ENCODE data around the gene LYPLAL1.

Gene LYPLAL1

DNA sequence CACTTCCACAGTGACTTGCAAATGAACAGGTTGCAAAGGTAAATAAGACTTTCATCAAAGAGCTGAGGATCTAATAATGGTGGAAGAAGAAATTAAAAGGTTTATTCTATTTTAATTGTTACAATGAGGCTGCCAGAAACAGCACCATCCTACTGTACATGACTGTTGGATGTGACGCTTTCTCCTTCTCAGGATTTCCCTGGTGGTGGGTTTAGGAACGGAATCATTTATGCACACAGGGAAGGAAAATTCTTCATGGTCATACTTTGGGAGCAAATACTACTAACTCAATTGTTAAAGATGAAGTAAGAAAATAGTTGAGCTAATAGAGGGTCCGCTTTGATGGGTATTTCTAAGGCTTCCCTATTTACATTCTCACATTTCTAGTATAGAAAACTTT, 22.2 kb upstream of the LYPLAL1 start:
- no peak for DNase-seq
- H3K4me2 ChIP-seq (ENCODE audit: low read depth, low read length): no peak overlapping the region
- no peaks in the 10 kb centered on the region for H3K4me1 ChIP-seq (ENCODE audit: low read length)
- H4K20me1 ChIP-seq (ENCODE audit: insufficient read depth, low read length): no peaks in the 10 kb centered on the region
- H3K4me3 ChIP-seq (ENCODE audit: low read length): no peak overlapping the region
- H3K36me3 ChIP-seq (replicated peaks; ENCODE audit: insufficient read depth, low read length): no peaks in the 10 kb centered on the region
- H3K9me3 ChIP-seq (replicated peaks; ENCODE audit: insufficient read depth, low read length): no peaks in the 10 kb centered on the region
- no peaks in the 10 kb centered on the region for H3F3A ChIP-seq (ENCODE audit: insufficient read depth, low read length)
- no peak for TF ChIP-seq EZH2 (optimal IDR thresholded peaks at IDR 0.05; ENCODE audit: low read depth, low read length)
- no peak for TF ChIP-seq EZH2phosphoT487 (IDR thresholded peaks at IDR 0.05; ENCODE audit: low read length)
- TF ChIP-seq, protein P1, sequence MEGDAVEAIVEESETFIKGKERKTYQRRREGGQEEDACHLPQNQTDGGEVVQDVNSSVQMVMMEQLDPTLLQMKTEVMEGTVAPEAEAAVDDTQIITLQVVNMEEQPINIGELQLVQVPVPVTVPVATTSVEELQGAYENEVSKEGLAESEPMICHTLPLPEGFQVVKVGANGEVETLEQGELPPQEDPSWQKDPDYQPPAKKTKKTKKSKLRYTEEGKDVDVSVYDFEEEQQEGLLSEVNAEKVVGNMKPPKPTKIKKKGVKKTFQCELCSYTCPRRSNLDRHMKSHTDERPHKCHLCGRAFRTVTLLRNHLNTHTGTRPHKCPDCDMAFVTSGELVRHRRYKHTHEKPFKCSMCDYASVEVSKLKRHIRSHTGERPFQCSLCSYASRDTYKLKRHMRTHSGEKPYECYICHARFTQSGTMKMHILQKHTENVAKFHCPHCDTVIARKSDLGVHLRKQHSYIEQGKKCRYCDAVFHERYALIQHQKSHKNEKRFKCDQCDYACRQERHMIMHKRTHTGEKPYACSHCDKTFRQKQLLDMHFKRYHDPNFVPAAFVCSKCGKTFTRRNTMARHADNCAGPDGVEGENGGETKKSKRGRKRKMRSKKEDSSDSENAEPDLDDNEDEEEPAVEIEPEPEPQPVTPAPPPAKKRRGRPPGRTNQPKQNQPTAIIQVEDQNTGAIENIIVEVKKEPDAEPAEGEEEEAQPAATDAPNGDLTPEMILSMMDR (IDR thresholded peaks at IDR 0.05; ENCODE audit: low read length): no peak
- no peak overlapping the region for H2AFZ ChIP-seq (ENCODE audit: low read length)
- H3K27ac ChIP-seq (ENCODE audit: low read length): no peak overlapping the region
- H3K79me2 ChIP-seq (ENCODE audit: low read length): no peaks in the 10 kb centered on the region
- H3K9me2 ChIP-seq (replicated peaks; ENCODE audit: insufficient read depth, low read length): no peaks in the 10 kb centered on the region
- H3K9ac ChIP-seq (ENCODE audit: low read length): no peak overlapping the region
- H3K27me3 ChIP-seq (replicated peaks; ENCODE audit: insufficient read depth, low read length): no peaks in the 10 kb centered on the region

DNA sequence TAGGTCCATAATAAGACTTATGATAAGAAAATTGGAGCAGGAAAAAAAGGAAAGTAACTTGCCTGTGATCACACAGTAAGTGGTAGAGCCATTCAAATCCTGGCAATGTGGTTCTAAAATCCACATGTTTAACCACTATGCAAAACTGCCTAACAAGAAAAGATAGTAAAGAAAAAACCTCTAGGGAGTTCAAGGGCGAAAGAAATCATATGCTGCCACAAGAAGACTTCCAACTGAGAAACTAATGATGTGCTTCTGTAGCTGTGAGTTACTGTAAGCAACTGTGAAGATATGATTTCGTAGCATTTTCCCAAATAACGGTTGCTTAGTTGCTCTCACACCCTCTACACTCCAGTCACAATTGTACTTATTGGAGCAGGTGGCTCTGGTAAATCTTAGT, 20.9 kb upstream of the LYPLAL1 start:
- TF ChIP-seq EZH2phosphoT487 (IDR thresholded peaks at IDR 0.05; ENCODE audit: low read length) (no peak), EZH2 (optimal IDR thresholded peaks at IDR 0.05; ENCODE audit: low read depth, low read length) (no peak)
- TF ChIP-seq, protein P1 (IDR thresholded peaks at IDR 0.05; ENCODE audit: low read length): no peak
- no peaks in the 10 kb centered on the region for H3F3A ChIP-seq (ENCODE audit: insufficient read depth, low read length)
- H3K79me2 ChIP-seq (ENCODE audit: low read length): no peaks in the 10 kb centered on the region
- no peaks in the 10 kb centered on the region for H4K20me1 ChIP-seq (ENCODE audit: insufficient read depth, low read length)
- no peak overlapping the region for H3K9ac ChIP-seq (ENCODE audit: low read length)
- H3K36me3 ChIP-seq (replicated peaks; ENCODE audit: insufficient read depth, low read length): no peaks in the 10 kb centered on the region
- H3K27me3 ChIP-seq (replicated peaks; ENCODE audit: insufficient read depth, low read length): no peaks in the 10 kb centered on the region
- H3K9me2 ChIP-seq (replicated peaks; ENCODE audit: insufficient read depth, low read length): no peaks in the 10 kb centered on the region
- no peak overlapping the region for H3K27ac ChIP-seq (ENCODE audit: low read length)
- H3K4me1 ChIP-seq (ENCODE audit: low read length): no peaks in the 10 kb centered on the region
- H3K9me3 ChIP-seq (replicated peaks; ENCODE audit: insufficient read depth, low read length): no peaks in the 10 kb centered on the region
- no peak overlapping the region for H3K4me3 ChIP-seq (ENCODE audit: low read length)
- no peak overlapping the region for H3K4me2 ChIP-seq (ENCODE audit: low read depth, low read length)
- no peak overlapping the region for H2AFZ ChIP-seq (ENCODE audit: low read length)
- DNase-seq: no peak

DNA sequence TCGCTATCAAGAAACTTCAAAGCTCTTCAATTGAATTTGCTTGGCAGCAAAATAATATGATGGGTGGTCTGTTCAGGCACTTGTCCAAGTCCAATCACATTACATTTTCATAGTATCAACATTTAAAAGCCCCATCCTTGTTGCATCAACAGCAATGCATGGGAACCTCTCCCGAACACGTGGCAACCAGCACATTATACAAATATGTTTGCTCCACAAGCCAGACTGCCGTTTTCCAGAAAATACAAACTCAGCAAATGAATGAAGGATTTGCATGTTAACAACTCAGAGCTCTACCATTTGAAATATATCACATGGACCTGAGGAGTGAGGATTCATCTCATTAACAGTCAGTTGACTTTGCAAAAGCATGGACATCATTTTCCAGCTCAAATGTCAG, 20.0 kb upstream of the LYPLAL1 start:
- Histone ChIP-seq H3K9me2 (replicated peaks; ENCODE audit: insufficient read depth, low read length) (no peaks in the 10 kb centered on the region), H3K9me3 (replicated peaks; ENCODE audit: insufficient read depth, low read length) (no peaks in the 10 kb centered on the region), H3K36me3 (replicated peaks; ENCODE audit: insufficient read depth, low read length) (no peaks in the 10 kb centered on the region), H2AFZ (ENCODE audit: low read length) (no peak overlapping the region), H3K27me3 (replicated peaks; ENCODE audit: insufficient read depth, low read length) (no peaks in the 10 kb centered on the region), H3F3A (ENCODE audit: insufficient read depth, low read length) (no peaks in the 10 kb centered on the region), H4K20me1 (ENCODE audit: insufficient read depth, low read length) (no peaks in the 10 kb centered on the region), H3K4me1 (ENCODE audit: low read length) (no peaks in the 10 kb centered on the region), H3K9ac (ENCODE audit: low read length) (no peak overlapping the region), H3K4me2 (ENCODE audit: low read depth, low read length) (no peak overlapping the region), H3K27ac (ENCODE audit: low read length) (no peak overlapping the region), H3K4me3 (ENCODE audit: low read length) (no peak overlapping the region), H3K79me2 (ENCODE audit: low read length) (no peaks in the 10 kb centered on the region)
- no peak for DNase-seq
- TF ChIP-seq EZH2phosphoT487 (IDR thresholded peaks at IDR 0.05; ENCODE audit: low read length): no peak
- no peak for TF ChIP-seq EZH2 (optimal IDR thresholded peaks at IDR 0.05; ENCODE audit: low read depth, low read length)
- TF ChIP-seq, protein P1 (IDR thresholded peaks at IDR 0.05; ENCODE audit: low read length): no peak

Measured in MM.1S (cell line).